ENCODE data around the gene RTRAF.

The RTRAF gene

DNA sequence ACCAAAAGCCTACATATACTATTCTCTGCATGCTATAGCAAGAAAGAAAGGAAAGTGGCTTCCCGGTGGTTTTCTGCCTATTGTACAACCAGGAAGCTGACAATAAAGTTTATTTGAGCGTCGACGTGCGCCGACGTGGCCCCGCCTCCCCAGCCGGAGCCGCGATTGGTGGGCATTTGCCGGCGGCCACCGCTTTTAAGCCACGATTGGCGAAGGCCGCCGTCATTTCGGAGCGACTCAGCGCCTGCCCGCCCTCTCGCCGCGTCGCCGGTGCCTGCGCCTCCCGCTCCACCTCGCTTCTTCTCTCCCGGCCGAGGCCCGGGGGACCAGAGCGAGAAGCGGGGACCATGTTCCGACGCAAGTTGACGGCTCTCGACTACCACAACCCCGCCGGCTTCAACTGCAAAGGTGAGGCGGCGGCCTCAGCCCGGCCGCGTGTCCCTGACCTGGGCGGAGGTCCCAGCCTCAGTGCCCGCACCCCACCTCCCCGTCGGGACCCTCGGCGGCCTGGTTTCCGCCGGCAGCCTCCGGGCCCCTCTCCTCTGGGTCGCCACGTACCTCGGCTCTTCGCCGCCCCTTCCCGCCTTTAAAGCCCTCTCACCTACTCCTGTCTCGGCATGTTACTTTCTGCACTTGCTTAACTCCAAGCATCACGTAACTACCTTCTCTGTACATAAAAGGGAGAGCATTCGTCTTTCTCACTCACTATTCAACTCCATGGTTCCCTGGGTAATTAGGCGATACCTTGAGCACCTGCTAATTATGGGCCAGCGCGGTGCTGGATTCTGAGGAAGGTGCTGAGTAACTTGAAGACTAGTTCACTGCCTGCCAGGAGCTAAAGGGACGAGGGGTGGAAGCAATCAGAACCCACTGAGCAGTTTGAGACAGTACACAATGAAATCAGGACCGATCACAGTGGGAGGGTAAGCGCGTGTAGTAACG lies at the start of gene RTRAF:
Gene RTRAF, plus strand, starts transcription at position 254 of the 942 bp plus-strand sequence. Its CDS starts 94 bp downstream, at position 348.
- DNase-seq = peak; percentile 76

DNA sequence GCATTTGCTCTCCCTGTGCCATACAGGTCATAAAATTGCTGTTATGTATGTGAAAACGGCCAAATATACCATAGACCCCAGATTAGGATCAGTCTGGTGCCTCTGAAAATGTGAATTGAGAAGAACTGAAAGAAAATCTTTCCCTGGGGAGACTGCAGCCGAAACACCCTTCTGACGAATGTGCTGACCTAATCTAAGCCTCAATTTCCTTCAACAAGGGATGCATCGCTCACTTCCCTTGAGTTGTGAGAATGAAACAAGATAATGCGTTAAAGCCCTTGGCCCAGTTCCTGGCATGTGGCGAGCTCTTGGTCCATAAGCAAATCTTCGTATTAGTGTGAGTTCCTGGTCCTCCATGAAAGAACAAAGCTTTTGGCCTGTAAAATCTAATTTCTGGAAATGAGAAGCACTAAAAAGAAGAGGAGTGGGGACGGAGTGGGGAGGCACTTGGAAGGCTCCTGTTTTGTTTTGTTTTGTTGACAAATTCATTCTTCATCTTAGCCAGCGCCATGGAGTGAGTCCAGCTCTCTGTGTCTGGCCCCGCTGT lies 49.5 kb upstream of the RTRAF start:
- DNase-seq = no peak

DNA sequence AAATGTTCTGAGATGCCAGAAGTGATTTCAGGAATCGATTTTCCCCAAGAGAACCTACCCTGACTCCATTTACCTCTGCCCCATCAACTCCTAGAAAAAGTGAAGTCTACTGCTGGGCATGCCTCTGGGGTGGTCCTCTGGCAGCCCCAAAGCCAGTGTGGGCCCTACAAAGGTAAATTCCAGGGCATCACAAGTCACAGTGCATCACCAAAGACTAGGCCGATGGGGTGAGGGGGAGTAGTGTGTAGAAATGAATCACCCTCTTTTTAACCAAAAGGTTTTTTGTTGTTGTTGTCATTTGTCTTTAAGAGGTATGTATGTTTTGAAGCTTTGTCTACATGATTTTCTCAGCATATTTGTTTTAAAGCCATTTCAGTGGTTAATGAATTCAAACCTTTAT lies 46.4 kb upstream of the RTRAF start:
- no peak for DNase-seq

DNA sequence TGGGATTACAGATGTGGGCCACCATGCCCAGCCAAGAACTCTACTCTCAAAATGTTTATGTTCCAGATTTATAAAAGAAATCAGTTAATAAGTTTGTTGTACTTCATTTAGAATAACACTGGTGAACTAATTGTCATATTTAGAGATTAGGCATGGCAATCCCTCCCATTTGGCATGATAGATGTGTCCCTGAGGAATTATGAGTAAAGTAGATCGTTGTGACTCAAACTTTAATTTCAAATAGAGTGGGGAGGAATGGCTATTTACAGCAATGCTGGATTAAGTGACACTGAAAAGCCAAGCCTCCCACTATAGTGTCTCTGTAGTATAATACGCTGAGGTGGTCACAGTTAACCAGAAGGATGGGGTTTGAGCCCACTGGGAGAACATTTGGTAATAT lies 39.3 kb upstream of the RTRAF start:
- DNase-seq = no peak

DNA sequence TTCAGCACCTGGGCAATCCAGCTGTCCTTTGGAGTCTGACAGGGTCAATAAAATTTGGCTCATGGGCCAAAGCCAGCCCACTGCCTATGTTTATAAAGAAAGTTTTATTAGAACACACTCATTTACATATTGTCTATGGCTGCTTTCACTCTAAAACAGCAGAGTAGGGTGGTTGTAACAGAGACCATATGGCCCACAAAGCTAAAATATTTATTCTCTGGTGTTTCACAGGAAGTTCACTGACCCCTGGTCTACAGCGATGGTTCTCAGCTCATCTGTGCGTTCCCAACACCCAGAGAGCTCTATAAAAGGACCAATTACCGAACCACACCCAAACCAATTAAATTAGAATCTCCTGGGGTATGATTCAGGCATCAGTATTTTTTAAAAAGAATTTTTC lies 37.7 kb upstream of the RTRAF start:
- DNase-seq = no peak

DNA sequence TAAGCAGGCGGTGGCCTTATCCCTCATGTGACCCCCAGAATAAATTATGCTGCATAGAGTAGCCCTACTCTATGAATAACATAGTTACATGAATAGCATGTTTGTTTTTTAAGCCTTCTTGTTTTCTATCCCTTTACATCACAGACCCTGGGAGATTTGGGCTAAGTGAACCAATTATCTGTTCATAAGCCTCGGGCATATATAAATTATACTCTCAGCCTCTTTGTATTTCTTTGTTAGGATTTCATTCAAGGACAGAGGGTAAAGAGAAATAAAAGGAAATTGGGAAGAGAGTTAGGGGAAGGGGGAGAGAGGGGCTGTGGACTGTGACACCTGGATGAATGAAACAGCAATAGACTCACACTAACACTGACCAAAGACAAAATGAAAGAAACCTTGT lies 35.3 kb upstream of the RTRAF start:
- DNase-seq = no peak

DNA sequence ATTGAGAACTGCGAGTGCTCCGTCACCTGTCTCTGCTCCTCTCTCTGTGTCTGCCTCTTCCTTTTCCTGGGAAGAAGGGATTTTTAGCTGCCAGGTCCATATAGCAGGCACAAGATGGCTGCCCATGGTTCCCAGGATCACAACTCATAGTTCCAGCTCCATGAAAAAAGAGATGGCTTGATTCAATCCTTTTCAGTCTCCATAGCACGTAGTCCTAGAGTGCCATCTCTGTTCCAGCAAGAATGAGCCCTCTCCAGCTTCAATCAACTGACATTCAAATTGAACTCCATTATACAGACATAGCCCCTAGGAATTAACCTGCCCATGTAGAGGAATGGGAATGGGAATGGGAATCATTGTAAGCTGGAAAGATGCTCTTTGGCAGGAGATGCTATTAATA lies 34.7 kb upstream of the RTRAF start:
- DNase-seq = no peak

DNA sequence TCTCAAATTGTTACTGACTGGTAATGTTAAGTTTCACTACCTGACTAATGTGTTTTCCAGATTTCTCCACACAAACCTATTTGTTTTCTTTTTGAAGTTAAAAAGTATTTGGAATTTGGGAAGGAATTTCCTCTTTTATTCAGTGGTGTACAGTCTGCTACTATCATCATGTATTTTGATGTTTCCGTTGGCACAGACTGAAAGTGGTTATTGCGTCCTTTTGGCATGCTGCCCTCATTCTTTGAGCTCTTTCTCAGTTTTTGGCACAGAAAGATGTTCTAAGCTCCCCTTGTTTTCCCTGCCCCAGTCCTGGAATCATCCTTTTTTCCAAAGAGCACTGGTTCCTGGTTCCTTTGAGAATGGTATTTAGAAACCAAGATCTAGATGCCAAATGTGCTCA lies 31.4 kb upstream of the RTRAF start:
- DNase-seq = no peak

DNA sequence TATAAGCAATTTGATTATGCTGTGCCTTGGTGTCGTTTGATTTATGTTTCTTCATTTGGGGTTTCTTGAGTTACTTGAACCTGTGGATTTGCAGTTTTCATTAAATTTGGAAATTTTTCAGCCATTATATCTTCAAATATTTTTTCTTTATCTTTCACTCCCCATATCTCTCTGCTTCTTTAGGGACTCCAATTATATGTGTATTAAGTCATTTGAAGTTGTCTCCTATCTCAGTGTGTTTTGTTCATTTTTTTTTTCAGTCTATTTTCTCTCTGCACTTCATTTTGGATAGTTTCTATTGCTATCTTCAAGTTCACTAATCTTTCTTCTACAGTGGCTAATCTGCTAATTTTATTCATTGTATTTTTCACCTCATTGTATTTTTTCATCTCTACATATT lies 29.4 kb upstream of the RTRAF start:
- no peak for DNase-seq

DNA sequence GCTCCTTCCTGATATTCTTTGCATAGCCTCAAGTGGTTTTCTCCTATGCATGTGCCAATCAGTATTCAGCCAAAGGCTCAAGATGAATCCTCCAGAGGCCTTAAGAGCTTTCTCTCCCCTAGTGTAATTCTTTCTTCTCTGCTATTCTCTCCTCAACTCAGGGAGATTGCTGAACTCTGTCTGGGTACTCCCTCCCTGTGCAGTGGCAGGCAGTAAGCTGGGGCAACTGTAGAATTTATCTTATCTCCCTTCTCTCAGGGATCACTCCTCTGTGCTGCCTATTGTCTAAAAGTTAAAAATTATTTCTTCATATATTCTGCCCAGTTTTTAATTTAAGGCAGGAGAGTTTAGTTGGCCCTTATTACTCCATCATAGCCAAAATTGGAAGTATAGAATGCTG lies 28.5 kb upstream of the RTRAF start:
- no peak for DNase-seq

DNA sequence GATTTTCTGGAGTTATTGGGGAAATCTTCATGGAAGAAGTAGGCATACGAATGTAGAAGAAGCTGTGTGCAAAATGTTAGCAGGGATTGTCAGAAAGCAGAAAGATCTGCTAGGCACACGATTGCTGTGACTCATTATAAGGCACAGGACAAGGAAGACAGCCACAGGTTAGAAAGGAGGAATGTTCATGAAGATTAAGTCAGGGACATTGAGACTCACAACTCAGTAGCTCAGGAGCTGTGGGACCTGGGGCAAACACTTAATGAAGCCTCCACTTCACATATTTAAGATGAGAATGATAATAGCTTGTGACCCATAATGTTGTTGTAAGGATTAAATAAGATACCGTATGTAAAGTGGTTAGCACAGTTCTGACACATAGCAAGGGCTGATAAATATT lies 26.6 kb upstream of the RTRAF start:
- no peak for DNase-seq

DNA sequence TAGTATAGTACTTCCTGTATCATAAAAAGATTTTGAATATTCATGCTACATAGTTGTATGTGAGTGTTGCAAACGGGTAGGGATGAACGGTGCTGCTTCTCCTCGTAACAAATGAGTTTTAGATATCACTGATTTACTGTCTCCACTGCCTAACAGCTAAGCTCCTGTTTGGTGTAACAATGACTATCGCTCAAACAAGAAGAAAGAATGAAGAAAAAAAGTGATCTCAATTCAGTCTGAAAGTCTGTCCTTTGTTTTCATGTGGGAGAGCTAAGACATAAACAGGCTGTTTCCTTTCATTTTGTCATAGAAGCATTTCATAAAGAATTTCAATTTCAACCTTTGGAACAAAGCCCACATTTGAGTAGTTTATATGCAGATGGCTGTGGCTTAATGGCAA lies 26.1 kb upstream of the RTRAF start:
- DNase-seq = no peak

DNA sequence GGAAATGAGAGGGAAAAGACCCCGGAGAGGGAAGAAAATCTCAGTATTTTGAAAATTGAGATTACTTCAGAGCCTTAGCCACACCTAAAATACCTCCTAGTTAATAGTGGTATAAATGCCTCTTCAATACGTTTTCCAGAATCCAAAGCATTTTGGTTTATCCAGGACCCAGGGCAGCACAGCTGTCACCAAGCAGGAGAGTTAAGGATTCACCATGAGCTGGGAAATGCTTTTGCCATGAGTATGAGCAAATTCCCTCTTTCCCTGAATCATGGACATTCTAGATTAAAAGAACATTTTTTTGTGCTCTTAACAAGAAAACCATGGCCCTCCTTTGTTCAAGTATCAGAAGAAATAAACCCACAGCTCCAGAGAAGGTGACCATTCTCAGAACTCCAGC lies 21.8 kb upstream of the RTRAF start:
- no peak for DNase-seq

DNA sequence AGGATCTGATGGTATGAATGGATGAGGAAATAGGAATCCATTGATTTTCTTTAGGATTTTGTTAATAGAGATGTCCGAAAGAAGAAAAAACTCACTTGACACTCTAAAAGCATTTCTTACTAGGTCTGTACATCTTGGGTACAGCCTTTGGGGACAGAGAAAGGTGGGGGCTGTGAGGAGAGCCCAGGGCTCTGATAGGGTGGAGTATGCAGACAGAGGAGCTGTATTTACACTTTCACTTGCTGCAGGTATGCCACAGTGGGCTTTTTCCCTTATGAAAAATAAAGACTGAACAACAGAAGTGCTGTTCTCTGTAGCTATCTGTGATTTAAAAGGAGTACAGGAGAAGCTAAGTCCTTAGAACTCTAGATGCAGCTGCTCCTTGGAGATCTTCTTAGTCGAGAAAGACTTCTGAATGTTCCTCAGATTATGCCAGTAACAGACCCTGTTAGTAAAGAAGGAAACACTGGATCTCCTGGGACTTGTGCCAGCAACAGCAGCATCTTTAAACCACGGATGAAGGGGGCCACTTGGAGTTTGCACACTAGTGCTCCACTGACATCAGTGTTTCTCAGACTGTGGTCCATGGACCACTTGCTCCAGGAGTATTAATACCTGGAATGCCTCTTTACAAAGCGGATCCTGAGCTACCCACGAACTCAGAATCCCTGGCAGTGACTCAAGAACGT lies 19.4 kb upstream of the RTRAF start:
- no peak for DNase-seq

DNA sequence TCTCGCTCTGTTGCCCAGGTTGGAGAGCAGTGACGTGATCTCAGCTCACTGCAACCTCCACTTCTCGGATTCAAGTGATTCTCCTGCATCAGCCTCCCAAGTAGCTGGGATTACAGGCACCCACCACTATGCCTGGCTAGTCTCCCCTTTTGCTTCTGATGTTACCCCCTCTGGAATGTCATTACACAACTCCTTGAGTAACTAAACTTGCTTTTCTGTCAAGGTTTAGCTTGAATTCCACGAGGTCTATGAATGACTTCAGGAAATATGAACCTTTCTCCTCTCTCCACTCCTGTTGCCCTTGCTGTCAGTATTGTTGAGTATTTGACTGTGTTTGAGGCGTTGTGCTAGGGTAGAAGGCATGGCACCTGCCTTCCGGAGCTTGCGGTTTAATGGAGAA lies 16.8 kb upstream of the RTRAF start:
- no peak for DNase-seq

DNA sequence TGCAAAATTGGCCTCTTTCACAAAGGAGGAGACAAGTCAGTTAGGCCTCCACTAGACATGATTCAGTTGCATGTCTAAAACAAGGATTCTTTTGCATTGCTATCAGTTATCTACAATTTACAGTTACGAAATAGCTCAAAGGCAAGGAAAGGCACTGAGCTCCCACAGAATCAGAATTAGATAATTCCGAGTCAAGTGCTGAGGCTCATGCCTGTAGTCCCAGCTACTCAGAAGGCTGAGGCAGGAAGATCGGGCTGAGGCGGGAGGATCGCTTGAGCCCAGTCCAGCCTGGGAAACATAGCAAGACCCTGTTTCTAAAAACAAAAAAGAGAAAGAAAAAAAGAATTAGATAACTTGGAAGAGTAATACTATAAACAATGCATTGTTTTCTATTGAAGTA lies 12.3 kb upstream of the RTRAF start:
- DNase-seq = no peak

DNA sequence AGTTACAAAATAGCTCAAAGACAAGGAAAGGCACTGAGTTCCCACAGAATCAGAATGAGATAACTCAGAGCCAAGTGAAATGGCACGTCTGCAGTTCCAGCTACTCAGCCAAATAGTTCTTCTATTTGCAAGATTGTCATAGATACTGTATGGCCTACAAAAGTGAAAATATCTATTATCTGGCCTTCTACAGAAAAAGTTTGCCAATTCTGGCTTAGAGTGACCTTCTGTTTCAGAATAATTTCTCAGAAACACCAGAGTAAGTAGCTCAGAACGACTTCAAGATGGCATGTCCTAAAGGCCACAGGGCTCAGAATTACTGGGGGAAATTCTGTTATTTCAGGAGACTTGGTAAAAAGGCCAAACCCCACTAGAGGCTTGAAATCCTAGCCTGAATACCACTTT lies 10.7 kb upstream of the RTRAF start:
- no peak for DNase-seq

DNA sequence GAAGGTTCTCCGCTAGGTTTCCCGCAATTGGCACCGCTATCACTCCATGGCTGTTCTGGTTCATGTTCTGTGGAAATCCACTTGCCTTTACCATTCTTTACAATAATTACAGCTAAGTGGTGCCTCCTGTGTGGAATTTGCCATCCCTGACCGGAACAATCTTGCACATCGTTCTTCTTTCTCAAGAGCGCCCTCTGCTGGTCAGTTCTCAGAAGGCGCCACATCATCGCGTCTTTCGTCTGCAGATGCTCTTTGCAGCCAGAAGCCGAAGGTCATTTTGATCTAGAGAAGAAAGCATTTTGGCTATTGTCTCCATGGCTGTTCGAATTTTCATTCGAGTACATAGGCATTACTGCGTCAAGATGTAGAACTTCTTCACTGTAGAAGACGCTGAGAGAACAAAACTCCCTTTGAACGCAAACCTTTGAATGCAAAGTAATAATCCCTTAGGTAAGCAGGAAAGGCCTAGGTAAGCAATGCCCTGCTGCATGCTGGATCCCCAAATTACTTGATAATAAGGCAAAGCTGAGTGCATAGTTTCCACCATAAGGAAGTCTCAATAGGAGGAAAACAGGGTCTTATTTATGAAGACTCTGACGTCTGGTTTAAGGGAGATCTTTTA lies 10.1 kb upstream of the RTRAF start:
- peak; percentile 51 for DNase-seq

DNA sequence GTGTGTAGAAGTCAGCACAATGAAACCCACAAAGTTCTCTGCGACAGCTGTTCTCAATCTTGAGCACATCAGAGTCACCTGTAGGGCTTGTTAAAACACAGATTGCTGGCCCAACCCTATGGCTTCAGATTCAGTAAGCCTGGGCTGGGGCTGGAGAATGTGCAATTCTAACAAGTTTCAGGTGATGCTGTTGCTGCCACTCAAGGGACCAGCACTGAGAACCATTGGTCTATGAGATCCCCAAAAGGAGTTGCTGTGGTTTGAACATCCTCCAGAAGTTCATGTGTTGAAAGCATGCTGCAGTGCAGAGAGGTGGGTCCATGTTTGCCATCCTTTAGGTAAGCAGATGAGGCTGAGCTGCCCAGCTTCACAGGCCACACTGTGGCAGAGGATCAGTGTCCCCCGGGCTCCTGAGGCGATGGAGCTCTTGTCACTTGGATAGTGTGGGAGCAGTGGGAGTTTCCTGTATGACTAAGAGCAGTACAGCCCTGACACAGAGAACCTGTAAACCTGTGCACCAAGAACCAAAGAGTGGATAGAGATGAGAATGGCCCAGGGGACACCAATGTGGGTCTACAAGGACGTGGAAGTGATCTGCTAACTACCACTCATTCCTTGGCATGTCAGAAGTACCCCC lies 8.0 kb upstream of the RTRAF start:
- no peak for DNase-seq

DNA sequence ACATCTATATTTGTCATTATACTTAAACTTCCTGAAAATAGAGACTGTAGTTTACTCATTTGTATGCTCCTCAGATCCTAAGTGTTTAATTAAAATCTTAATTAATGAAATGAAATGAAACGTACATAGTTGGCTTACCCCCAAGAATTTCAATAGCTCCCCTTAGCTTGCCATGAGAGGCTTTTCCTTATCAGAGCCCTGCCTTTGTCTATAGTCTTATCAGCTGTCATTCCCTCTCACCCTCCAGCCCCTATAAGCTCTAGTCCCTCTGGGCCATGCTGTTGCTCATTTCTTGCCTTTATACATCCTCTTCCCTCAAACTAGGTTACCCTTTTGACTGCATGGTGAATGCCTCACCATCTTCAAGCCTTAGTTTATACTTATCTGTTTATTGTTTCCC lies 1.1 kb upstream of the RTRAF start:
- DNase-seq = no peak

DNA sequence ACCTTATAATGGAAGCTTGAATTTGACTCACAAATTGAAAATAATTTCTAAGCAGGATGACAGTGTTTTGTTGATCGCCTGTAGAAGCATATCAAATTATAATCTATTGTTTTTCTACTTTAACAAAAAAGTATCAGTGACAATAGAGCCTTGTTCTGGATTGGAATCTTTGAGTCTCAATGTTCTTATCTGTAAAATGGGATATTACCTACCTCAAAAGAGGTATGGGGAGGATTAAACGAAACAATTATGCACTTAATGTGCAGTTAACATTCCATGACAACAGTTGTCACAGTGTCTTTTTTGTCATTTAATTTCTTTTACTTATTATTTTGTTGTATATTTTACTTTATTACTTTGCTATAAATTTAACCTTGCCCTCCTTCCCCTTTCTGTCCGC lies 1.1 kb downstream of the RTRAF start:
- DNase-seq = no peak

DNA sequence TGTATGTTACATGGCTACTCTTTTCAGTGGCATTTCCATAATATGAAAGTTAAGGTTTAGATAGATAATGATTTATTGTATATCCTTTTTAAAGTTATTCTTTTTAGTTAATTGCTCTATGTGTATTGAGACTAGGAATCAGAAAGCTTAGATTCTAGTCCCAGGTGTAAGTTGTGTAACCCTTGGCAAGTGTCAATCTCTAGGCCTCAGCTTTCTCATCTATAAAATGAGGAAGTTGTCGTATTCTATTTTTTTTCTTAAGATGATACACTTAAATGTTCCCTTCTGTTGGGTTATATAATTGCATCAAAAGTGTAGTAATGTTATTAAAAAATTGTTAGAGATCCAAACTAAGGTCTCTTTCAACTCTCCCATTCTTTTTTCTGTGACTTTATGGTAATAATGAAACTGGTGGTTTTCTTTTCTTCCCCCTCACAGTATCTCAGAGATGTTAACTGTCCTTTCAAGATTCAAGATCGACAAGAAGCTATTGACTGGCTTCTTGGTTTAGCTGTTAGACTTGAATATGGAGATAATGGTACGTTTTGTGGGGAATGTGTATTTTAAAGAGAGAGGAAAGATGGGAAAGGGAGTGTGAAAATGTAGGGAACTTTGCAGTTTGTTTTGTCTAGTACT lies 4.1 kb downstream of the RTRAF start:
- DNase-seq = no peak

All from NCI-H2081 treated with DMSO at 0.1 percent for 48 hours (cell line).